Embryonic facial prominence (tissue), 1 donor: Measurements from ENCODE around the gene CPB2.

Experiments
- DNase-seq: peaks from one replicate; pipeline ENCODE4 v3.0.0-alpha.2; 2016; ENCODE audit errors: extremely low spot score

The CPB2 gene

GRCh38 chr13:46104868-46105267 is at the start of gene CPB2:
Gene CPB2 (minus strand): TSS chr13:46105033. CDS start chr13:46105009, 24 bp downstream.
- no peak for DNase-seq

GRCh38 chr13:46154136-46154801 is 49.4 kb upstream of the CPB2 start:
- DNase-seq, result no peak

- DNase-seq, result no peak
These were observed 47.9 kb upstream of the CPB2 start for GRCh38 chr13:46152627-46153328.

- no peak for DNase-seq
These were observed 45.4 kb upstream of the CPB2 start for GRCh38 chr13:46150134-46150693.

- DNase-seq, result no peak
These were observed 44.7 kb upstream of the CPB2 start for GRCh38 chr13:46149272-46150133.

GRCh38 chr13:46146898-46147297 is 42.1 kb upstream of the CPB2 start:
- no peak for DNase-seq

- DNase-seq, result no peak
These were observed 41.1 kb upstream of the CPB2 start for GRCh38 chr13:46145950-46146349.

GRCh38 chr13:46145135-46145534 is 40.3 kb upstream of the CPB2 start:
- no peak for DNase-seq

- no peak for DNase-seq
These were observed 38.4 kb upstream of the CPB2 start for GRCh38 chr13:46143184-46143701.

GRCh38 chr13:46142776-46143175 is 37.9 kb upstream of the CPB2 start:
- no peak for DNase-seq

GRCh38 chr13:46140044-46140443 is 35.2 kb upstream of the CPB2 start:
- no peak for DNase-seq

- no peak for DNase-seq
These were observed 32.9 kb upstream of the CPB2 start for GRCh38 chr13:46137627-46138317.

- no peak for DNase-seq
These were observed 31.9 kb upstream of the CPB2 start for GRCh38 chr13:46136688-46137087.

- DNase-seq, result peak; percentile 30
These were observed 30.2 kb upstream of the CPB2 start for GRCh38 chr13:46134961-46135522.

GRCh38 chr13:46134494-46134893 is 29.7 kb upstream of the CPB2 start:
- DNase-seq, result no peak

GRCh38 chr13:46132109-46132508 is 27.3 kb upstream of the CPB2 start:
- DNase-seq, result no peak

- DNase-seq, result no peak
These were observed 26.9 kb upstream of the CPB2 start for GRCh38 chr13:46131705-46132104.

- no peak for DNase-seq
These were observed 25.3 kb upstream of the CPB2 start for GRCh38 chr13:46129955-46130618.

GRCh38 chr13:46129124-46129523 is 24.3 kb upstream of the CPB2 start:
- no peak for DNase-seq

GRCh38 chr13:46127358-46128023 is 22.7 kb upstream of the CPB2 start:
- DNase-seq, result no peak
